ENCODE data around the gene HSD11B2.
A peak's percentile ranks its signal among the peaks of the same experiment; 100 is the strongest.

The HSD11B2 gene

DNA sequence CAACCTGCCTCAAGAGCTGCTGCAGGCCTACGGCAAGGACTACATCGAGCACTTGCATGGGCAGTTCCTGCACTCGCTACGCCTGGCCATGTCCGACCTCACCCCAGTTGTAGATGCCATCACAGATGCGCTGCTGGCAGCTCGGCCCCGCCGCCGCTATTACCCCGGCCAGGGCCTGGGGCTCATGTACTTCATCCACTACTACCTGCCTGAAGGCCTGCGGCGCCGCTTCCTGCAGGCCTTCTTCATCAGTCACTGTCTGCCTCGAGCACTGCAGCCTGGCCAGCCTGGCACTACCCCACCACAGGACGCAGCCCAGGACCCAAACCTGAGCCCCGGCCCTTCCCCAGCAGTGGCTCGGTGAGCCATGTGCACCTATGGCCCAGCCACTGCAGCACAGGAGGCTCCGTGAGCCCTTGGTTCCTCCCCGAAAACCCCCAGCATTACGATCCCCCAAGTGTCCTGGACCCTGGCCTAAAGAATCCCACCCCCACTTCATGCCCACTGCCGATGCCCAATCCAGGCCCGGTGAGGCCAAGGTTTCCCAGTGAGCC, 5.8 kb downstream of the HSD11B2 start:
- peaks cover 23% of the 10 kb centered on the region for H3K36me3 ChIP-seq (ENCODE audit: control insufficient read depth, insufficient read depth, low read length)
- H3K4me1 ChIP-seq (ENCODE audit: control insufficient read depth, insufficient read depth, low read length) = peaks cover 7% of the 10 kb centered on the region
- no peaks in the 10 kb centered on the region for H3K27me3 ChIP-seq (ENCODE audit: control insufficient read depth, insufficient read depth, low read length)
- H3K4me3 ChIP-seq (ENCODE audit: low read length) = no peak overlapping the region
- no peak overlapping the region for H3K27ac ChIP-seq (ENCODE audit: low read depth, low read length)
- H3K9ac ChIP-seq (ENCODE audit: low read length) = no peak overlapping the region

DNA sequence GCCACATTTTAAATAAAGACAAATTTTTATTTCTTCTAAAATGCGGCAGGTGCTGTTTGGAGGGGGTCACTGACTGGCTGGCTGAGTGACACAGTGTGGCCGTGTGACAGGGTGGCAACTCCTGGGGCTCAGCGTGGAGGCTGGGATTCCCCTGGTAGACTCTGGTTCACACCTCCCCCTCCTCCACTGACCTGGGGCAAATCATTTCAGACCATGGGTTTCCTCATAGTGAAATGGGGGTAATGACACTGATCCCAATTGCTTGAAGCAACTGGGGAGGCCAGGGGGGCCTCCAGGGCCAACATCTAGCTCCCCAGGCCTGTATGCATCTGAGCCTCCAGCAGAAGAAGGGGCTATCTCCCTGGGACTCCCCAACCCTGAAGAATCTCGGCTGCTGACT, 6.6 kb downstream of the HSD11B2 start:
- Histone ChIP-seq H3K36me3 (ENCODE audit: control insufficient read depth, insufficient read depth, low read length) (peaks cover 23% of the 10 kb centered on the region), H3K27ac (ENCODE audit: low read depth, low read length) (no peak overlapping the region)

DNA sequence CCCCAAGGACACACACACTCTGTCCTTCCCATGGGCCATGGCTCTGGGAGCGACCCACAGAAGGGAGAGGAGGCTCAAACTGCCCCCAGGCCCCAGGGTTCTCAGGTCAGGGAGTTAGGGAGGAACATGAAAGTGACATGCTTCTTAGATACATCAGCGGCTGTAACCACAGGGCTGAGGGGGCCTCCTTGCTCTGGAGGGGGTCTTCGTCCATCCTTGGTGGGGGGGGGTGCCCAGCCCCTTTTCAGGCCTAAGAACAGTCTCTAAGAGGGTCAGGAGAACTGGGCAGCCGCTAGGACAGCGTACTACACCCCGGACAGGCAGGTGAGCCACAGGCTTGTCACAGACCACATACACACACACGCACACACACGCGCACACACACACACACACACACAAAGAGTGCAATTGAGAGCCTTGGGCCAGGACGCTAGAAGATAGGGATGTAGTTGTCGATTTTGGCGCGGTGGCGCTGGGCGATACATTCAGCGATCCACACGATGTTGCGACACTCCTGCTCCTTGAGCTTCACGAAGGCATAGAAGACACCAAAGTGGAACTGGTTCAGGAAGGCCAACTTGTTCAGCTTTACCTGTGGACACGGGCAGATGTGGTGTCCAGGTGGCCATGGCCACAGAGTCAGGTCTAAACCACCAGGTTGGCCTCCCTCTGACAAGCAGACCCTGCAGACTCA, 7.3 kb downstream of the HSD11B2 start:
- Histone ChIP-seq H3K4me1 (ENCODE audit: control insufficient read depth, insufficient read depth, low read length) (peaks cover 20% of the 10 kb centered on the region), H3K27ac (ENCODE audit: low read depth, low read length) (no peak overlapping the region), H3K36me3 (ENCODE audit: control insufficient read depth, insufficient read depth, low read length) (peaks cover 23% of the 10 kb centered on the region), H3K4me3 (ENCODE audit: low read length) (no peak overlapping the region), H3K9ac (ENCODE audit: low read length) (no peak overlapping the region), H3K27me3 (ENCODE audit: control insufficient read depth, insufficient read depth, low read length) (no peaks in the 10 kb centered on the region)

More for the DNA sequence above, 6.6 kb downstream of the HSD11B2 start:
- peaks cover 14% of the 10 kb centered on the region for H3K4me1 ChIP-seq (ENCODE audit: control insufficient read depth, insufficient read depth, low read length)
- H3K27me3 ChIP-seq (ENCODE audit: control insufficient read depth, insufficient read depth, low read length) = no peaks in the 10 kb centered on the region
- H3K9ac ChIP-seq (ENCODE audit: low read length) = no peak overlapping the region
- no peak overlapping the region for H3K4me3 ChIP-seq (ENCODE audit: low read length)

DNA sequence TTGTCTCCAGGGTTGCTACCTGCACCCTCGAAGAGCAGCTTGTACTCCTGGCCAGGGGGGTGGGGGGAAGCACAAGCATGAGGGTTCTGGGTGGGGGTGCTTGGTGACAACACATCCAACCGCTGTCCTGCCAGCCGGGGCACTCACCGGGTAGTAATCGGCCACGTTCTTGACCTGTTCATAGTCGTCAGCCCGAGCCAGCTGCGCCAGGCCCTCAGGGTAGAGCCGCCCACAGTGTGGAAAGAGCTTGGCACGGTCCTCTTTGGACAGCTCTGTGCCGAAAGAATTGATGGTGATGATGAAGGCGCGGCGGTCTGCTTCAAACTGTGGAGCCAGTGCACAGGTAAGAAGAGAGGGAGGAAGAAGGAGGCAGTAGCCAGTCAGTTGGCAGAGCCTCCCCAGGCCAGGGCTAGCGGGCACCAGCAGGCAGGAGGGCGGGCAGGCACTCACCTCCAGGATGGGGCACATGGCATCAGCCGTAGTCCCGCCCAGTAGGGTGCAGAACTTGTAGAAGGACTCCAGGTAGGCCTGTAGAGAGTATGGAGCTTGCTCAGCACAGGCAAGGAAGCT, 8.0 kb downstream of the HSD11B2 start:
- Histone ChIP-seq H3K27me3 (ENCODE audit: control insufficient read depth, insufficient read depth, low read length) (no peaks in the 10 kb centered on the region), H3K36me3 (ENCODE audit: control insufficient read depth, insufficient read depth, low read length) (peaks cover 23% of the 10 kb centered on the region), H3K27ac (ENCODE audit: low read depth, low read length) (no peak overlapping the region), H3K9ac (ENCODE audit: low read length) (no peak overlapping the region), H3K4me3 (ENCODE audit: low read length) (no peak overlapping the region), H3K4me1 (ENCODE audit: control insufficient read depth, insufficient read depth, low read length) (peaks cover 26% of the 10 kb centered on the region)

- peaks cover 27% of the 10 kb centered on the region for H3K36me3 ChIP-seq (ENCODE audit: control insufficient read depth, insufficient read depth, low read length)
Observed at GRCh38 chr16:67441271-67441753, 10.4 kb downstream of the HSD11B2 start.

DNA sequence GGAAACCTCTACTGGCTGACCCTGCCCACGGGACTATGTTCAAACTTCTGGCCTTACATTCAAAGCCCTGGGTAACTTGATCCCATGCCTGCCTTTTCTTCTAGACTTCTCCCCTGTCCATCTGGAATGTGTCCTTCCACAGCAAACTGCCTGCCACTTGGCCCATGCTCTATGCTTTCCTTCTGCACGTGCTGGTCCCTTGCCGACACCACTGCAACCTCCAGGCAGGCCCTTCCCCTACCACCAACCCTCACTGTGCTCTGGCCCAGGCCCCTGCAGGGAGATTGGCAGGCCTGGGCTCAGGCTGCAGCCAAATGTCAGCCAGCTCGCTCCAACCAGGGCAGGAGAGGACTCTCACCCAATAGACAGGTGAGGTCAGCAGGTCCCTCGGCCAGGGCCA, 11.0 kb downstream of the HSD11B2 start:
- Histone ChIP-seq H3K4me3 (ENCODE audit: low read length) (peak overlapping the region; percentile 15), H3K27me3 (ENCODE audit: control insufficient read depth, insufficient read depth, low read length) (no peaks in the 10 kb centered on the region), H3K9ac (ENCODE audit: low read length) (peak overlapping the region; percentile 19), H3K27ac (ENCODE audit: low read depth, low read length) (peak overlapping the region; percentile 64), H3K4me1 (ENCODE audit: control insufficient read depth, insufficient read depth, low read length) (peaks cover 55% of the 10 kb centered on the region), H3K36me3 (ENCODE audit: control insufficient read depth, insufficient read depth, low read length) (peaks cover 27% of the 10 kb centered on the region)

More at GRCh38 chr16:67441271-67441753, 10.4 kb downstream of the HSD11B2 start:
- Histone ChIP-seq H3K4me1 (ENCODE audit: control insufficient read depth, insufficient read depth, low read length) (peaks cover 49% of the 10 kb centered on the region), H3K4me3 (ENCODE audit: low read length) (no peak overlapping the region), H3K27ac (ENCODE audit: low read depth, low read length) (peak overlapping the region; percentile 64), H3K27me3 (ENCODE audit: control insufficient read depth, insufficient read depth, low read length) (no peaks in the 10 kb centered on the region), H3K9ac (ENCODE audit: low read length) (peak overlapping the region; percentile 39)

GRCh38 chr16:67442581-67443255, 11.8 kb downstream of the HSD11B2 start:
- no peak overlapping the region for H3K9ac ChIP-seq (ENCODE audit: low read length)
- no peak overlapping the region for H3K4me3 ChIP-seq (ENCODE audit: low read length)
- peaks cover 19% of the 10 kb centered on the region for H3K36me3 ChIP-seq (ENCODE audit: control insufficient read depth, insufficient read depth, low read length)
- peaks cover 63% of the 10 kb centered on the region for H3K4me1 ChIP-seq (ENCODE audit: control insufficient read depth, insufficient read depth, low read length)
- peak overlapping the region; percentile 64 for H3K27ac ChIP-seq (ENCODE audit: low read depth, low read length)
- no peaks in the 10 kb centered on the region for H3K27me3 ChIP-seq (ENCODE audit: control insufficient read depth, insufficient read depth, low read length)

DNA sequence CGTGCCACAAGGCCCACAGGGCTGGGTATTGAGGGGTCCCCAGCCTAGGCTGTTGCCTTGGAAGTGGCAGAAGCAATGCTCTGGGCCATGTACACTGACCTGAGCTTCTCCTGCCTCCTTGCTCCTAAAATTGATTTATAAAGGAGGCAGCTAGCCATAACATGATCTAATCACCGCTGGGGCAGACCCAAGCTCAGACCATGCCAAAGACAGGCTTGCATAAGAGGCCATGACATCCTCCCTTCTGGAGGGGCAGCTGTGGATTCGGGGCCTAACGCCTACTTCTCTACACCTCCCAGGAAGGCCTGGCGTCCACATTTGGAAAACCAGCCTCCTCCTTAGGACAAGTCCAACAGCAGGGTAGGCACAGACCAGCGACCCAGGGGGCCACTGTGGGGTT, 12.3 kb downstream of the HSD11B2 start:
- Histone ChIP-seq H3K27ac (ENCODE audit: low read depth, low read length) (peak overlapping the region; percentile 64), H3K27me3 (ENCODE audit: control insufficient read depth, insufficient read depth, low read length) (no peaks in the 10 kb centered on the region), H3K9ac (ENCODE audit: low read length) (no peak overlapping the region), H3K4me1 (ENCODE audit: control insufficient read depth, insufficient read depth, low read length) (peaks cover 65% of the 10 kb centered on the region), H3K36me3 (ENCODE audit: control insufficient read depth, insufficient read depth, low read length) (peaks cover 14% of the 10 kb centered on the region), H3K4me3 (ENCODE audit: low read length) (no peak overlapping the region)

DNA sequence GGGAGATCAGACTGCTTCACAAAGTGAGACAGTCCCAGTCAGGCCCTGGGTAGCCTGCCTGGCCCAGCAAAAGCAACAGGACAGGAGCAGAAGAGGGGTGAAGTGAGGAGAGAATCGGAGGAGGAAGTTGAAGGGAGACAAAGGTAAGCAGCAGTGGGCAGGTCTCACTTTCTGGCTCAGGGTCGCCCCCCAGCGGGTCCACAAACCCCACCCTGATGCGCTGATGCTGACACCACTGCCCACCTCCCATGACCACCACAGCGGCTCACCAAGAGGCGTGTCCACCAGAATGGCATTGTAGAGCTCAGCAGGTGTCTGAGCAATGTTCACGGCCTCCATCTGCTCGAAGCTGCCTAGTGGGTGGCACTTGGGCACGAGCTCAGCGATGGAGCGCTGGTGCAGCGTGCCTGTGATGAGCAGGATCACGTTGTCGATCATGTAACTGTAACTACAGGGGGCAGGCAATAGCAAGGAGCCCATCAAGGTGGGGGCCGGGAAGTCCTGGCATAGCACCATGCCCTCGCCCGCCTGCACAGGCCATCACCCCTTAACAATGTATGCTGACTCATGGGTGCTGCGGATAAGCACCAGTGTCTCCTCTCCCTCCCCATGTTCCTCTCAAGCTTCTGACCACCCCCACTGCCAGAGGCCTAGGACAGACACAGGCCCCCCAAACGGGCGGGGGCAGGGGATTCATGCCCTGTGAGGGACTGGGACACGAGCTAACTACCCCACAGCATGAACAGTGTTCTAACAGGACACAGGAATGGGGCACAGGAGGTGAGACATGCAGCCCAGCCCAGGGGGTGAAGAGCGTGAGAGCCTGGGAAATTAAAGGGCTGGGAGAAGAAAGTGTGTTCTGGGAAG, 13.6 kb downstream of the HSD11B2 start:
- H3K9ac ChIP-seq (ENCODE audit: low read length) = no peak overlapping the region
- peak overlapping the region; percentile 47 for H3K27ac ChIP-seq (ENCODE audit: low read depth, low read length)

GRCh38 chr16:67445126-67445426, 14.2 kb downstream of the HSD11B2 start:
- peaks cover 65% of the 10 kb centered on the region for H3K4me1 ChIP-seq (ENCODE audit: control insufficient read depth, insufficient read depth, low read length)
- peak overlapping the region; percentile 47 for H3K27ac ChIP-seq (ENCODE audit: low read depth, low read length)
- no peak overlapping the region for H3K9ac ChIP-seq (ENCODE audit: low read length)
- peaks cover 5% of the 10 kb centered on the region for H3K36me3 ChIP-seq (ENCODE audit: control insufficient read depth, insufficient read depth, low read length)
- no peaks in the 10 kb centered on the region for H3K27me3 ChIP-seq (ENCODE audit: control insufficient read depth, insufficient read depth, low read length)
- no peak overlapping the region for H3K4me3 ChIP-seq (ENCODE audit: low read length)

More for the DNA sequence above, 13.6 kb downstream of the HSD11B2 start:
- Histone ChIP-seq H3K4me1 (ENCODE audit: control insufficient read depth, insufficient read depth, low read length) (peaks cover 65% of the 10 kb centered on the region), H3K36me3 (ENCODE audit: control insufficient read depth, insufficient read depth, low read length) (peaks cover 5% of the 10 kb centered on the region), H3K27me3 (ENCODE audit: control insufficient read depth, insufficient read depth, low read length) (no peaks in the 10 kb centered on the region), H3K4me3 (ENCODE audit: low read length) (no peak overlapping the region)

DNA sequence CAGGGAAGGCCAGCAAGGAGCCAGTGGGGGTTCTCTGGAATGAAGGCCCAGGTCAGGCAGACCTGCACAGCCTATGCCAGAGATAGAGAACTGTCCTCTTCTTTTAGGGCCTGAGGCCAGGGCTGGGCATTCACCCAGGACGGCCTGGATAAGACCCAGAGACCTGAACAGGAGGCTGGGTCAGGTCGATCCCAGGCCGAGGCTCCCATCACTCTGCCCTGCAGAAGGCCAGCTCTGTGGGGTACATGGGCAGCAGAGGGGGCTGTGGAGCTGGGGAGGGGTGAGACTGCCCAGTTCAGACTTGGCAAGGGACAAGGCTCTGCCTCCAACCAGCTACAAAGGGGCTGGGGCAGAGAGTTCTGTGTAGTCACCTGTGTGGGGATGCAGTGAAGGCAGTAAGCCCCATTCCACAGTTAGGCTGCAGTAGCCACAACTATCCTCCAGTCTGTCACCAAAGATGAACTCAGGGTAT, 14.6 kb downstream of the HSD11B2 start:
- H3K4me1 ChIP-seq (ENCODE audit: control insufficient read depth, insufficient read depth, low read length) = peaks cover 65% of the 10 kb centered on the region
- H3K36me3 ChIP-seq (ENCODE audit: control insufficient read depth, insufficient read depth, low read length) = peaks cover 5% of the 10 kb centered on the region
- H3K4me3 ChIP-seq (ENCODE audit: low read length) = no peak overlapping the region
- H3K27ac ChIP-seq (ENCODE audit: low read depth, low read length) = peak overlapping the region; percentile 47
- no peak overlapping the region for H3K9ac ChIP-seq (ENCODE audit: low read length)
- H3K27me3 ChIP-seq (ENCODE audit: control insufficient read depth, insufficient read depth, low read length) = no peaks in the 10 kb centered on the region
